ENCODE results near the gene NECAB3. TPM values are rescaled to one million over a fixed set of nuclear protein-coding genes. Genes with fewer than 3 reads are reported as not detected.

The NECAB3 gene
- total RNA-seq, 1 donor from 2014 or later, result 19.2 TPM

GRCh38 chr20:33669873-33670640 lies 4.2 kb downstream of the NECAB3 start:
- no peaks in the 10 kb centered on the region for H3K36me3 ChIP-seq
- Mint-ChIP-seq H3K27ac (no peak overlapping the region), H3K27me3 (ENCODE audit: insufficient read depth, low read depth) (peaks cover 10% of the 10 kb centered on the region), H3K4me1 (peaks cover 34% of the 10 kb centered on the region), H3K4me3 (no peak overlapping the region), H3K36me3 (peaks cover 19% of the 10 kb centered on the region), H3K9me3 (no peaks in the 10 kb centered on the region)
- no peak overlapping the region for H3K4me2 ChIP-seq
- no peak overlapping the region for H3K27ac ChIP-seq
- TF ChIP-seq EZH2 (IDR thresholded peaks at IDR 0.05) (no peak), EZH2phosphoT487 (IDR thresholded peaks at IDR 0.05) (no peak), CTCF (IDR thresholded peaks at IDR 0.05) (no peak)
- no peak overlapping the region for H3K4me3 ChIP-seq
- H3K9ac ChIP-seq, result no peak overlapping the region
- DNase-seq (ENCODE audit: low spot score), result no peak
- peaks cover 7% of the 10 kb centered on the region for H4K20me1 ChIP-seq (ENCODE audit: low read depth)
- H3K9me3 ChIP-seq (ENCODE audit: low read depth), result no peaks in the 10 kb centered on the region
- peaks cover 17% of the 10 kb centered on the region for H3K4me1 ChIP-seq
- no peak overlapping the region for H2AFZ ChIP-seq (replicated peaks)
- no peaks in the 10 kb centered on the region for H3K79me2 ChIP-seq (ENCODE audit: low read depth)
- H3K27me3 ChIP-seq, result peaks cover 10% of the 10 kb centered on the region
- peaks cover 23% of the 10 kb centered on the region for H3F3A ChIP-seq (ENCODE audit: low read depth)

- Histone ChIP-seq H3K4me2 (no peak overlapping the region), H3K9me3 (ENCODE audit: low read depth) (no peaks in the 10 kb centered on the region), H3K27me3 (peaks cover 10% of the 10 kb centered on the region), H3K79me2 (ENCODE audit: low read depth) (no peaks in the 10 kb centered on the region), H4K20me1 (ENCODE audit: low read depth) (no peaks in the 10 kb centered on the region), H3F3A (ENCODE audit: low read depth) (peaks cover 21% of the 10 kb centered on the region), H3K36me3 (no peaks in the 10 kb centered on the region), H3K9ac (no peak overlapping the region), H3K27ac (no peak overlapping the region), H2AFZ (replicated peaks) (no peak overlapping the region), H3K4me1 (peaks cover 12% of the 10 kb centered on the region), H3K4me3 (no peak overlapping the region)
- DNase-seq (ENCODE audit: low spot score), result no peak
- TF ChIP-seq EZH2phosphoT487 (IDR thresholded peaks at IDR 0.05) (no peak), CTCF (IDR thresholded peaks at IDR 0.05) (no peak), EZH2 (IDR thresholded peaks at IDR 0.05) (no peak)
- Mint-ChIP-seq H3K36me3 (peaks cover 19% of the 10 kb centered on the region), H3K27me3 (ENCODE audit: insufficient read depth, low read depth) (peaks cover 8% of the 10 kb centered on the region), H3K4me1 (peaks cover 37% of the 10 kb centered on the region), H3K27ac (no peak overlapping the region), H3K4me3 (no peak overlapping the region), H3K9me3 (no peaks in the 10 kb centered on the region)
These were observed 5.0 kb downstream of the NECAB3 start for GRCh38 chr20:33669224-33669623.

GRCh38 chr20:33668466-33669155 lies 5.6 kb downstream of the NECAB3 start:
- Histone ChIP-seq H3K27ac (no peak overlapping the region), H3K9ac (no peak overlapping the region), H3K4me1 (peaks cover 16% of the 10 kb centered on the region), H3K36me3 (no peaks in the 10 kb centered on the region), H3F3A (ENCODE audit: low read depth) (peaks cover 21% of the 10 kb centered on the region), H3K9me3 (ENCODE audit: low read depth) (no peaks in the 10 kb centered on the region), H3K4me2 (no peak overlapping the region), H2AFZ (replicated peaks) (no peak overlapping the region), H4K20me1 (ENCODE audit: low read depth) (no peaks in the 10 kb centered on the region), H3K79me2 (ENCODE audit: low read depth) (no peaks in the 10 kb centered on the region), H3K27me3 (peaks cover 10% of the 10 kb centered on the region), H3K4me3 (no peak overlapping the region)
- Mint-ChIP-seq H3K27ac (peak overlapping the region; percentile 82), H3K4me1 (peaks cover 38% of the 10 kb centered on the region), H3K36me3 (peaks cover 19% of the 10 kb centered on the region), H3K9me3 (no peaks in the 10 kb centered on the region), H3K27me3 (ENCODE audit: insufficient read depth, low read depth) (peaks cover 6% of the 10 kb centered on the region), H3K4me3 (no peak overlapping the region)
- DNase-seq (ENCODE audit: low spot score), result no peak
- TF ChIP-seq CTCF (IDR thresholded peaks at IDR 0.05) (no peak), EZH2 (IDR thresholded peaks at IDR 0.05) (no peak), EZH2phosphoT487 (IDR thresholded peaks at IDR 0.05) (no peak)
